ENCODE measurements around the gene RBMS1. TPM values are rescaled to one million over a fixed set of nuclear protein-coding genes. Genes with fewer than 3 reads are reported as not detected.
A peak's percentile ranks its signal among the peaks of the same experiment; 100 is the strongest.

The RBMS1 gene
- total RNA-seq, 3 donors from 2014 or later (not counting 1 experiment from before 2014, with no cell fraction given) = 111 to 167 (median 132) TPM

- 67% methylated on average over 1 of the region's 1 CpG for WGBS (ENCODE audit: insufficient coverage)
- DNase-seq = no peak
- Mint-ChIP-seq H3K36me3 (no peaks in the 10 kb centered on the region), H3K9me3 (no peaks in the 10 kb centered on the region), H3K27ac (no peak overlapping the region), H3K27me3 (ENCODE audit: low read depth in 2 of 2) (no peaks in the 10 kb centered on the region), H3K4me3 (no peak overlapping the region), H3K4me1 (peaks cover 49% of the 10 kb centered on the region in 2 donors)
- H3K4me3 ChIP-seq (ENCODE audit: low read length) = no peak overlapping the region
- no peaks in the 10 kb centered on the region for H3K36me3 ChIP-seq (ENCODE audit: control insufficient read depth, insufficient read depth, low read length)
- peak in 1 of 3 donors; percentile 41 for ATAC-seq
- intact Hi-C loops (cut with micrococcal nuclease) = loop anchor here (10.0 kb wide), 1 partner anchor 45 kb away; no protein-coding TSS in a partner anchor
- no peaks in the 10 kb centered on the region for H3K27me3 ChIP-seq (ENCODE audit: control insufficient read depth, insufficient read depth, low read length)
- H3K27ac ChIP-seq (ENCODE audit: low read length) = no peak overlapping the region
- TF ChIP-seq CTCF (IDR thresholded peaks at IDR 0.05) = no peak
- H3K4me1 ChIP-seq (ENCODE audit: control insufficient read depth, insufficient read depth, low read length) = peaks cover 39% of the 10 kb centered on the region
- no peaks in the 10 kb centered on the region for H3K9me3 ChIP-seq (ENCODE audit: control insufficient read depth, insufficient read depth, low read length)
Measured at GRCh38 chr2:160399880-160400279, 93.7 kb downstream of the RBMS1 start.

- H3K9me3 ChIP-seq (ENCODE audit: control insufficient read depth, insufficient read depth, low read length) = no peaks in the 10 kb centered on the region
- Mint-ChIP-seq H3K27me3 (ENCODE audit: low read depth in 2 of 2) (no peaks in the 10 kb centered on the region), H3K36me3 (no peaks in the 10 kb centered on the region), H3K4me3 (no peak overlapping the region), H3K4me1 (peaks cover 49 to 52% of the 10 kb centered on the region in 2 donors), H3K27ac (no peak overlapping the region), H3K9me3 (no peaks in the 10 kb centered on the region)
- no peaks in the 10 kb centered on the region for H3K36me3 ChIP-seq (ENCODE audit: control insufficient read depth, insufficient read depth, low read length)
- no peak for TF ChIP-seq CTCF (IDR thresholded peaks at IDR 0.05)
- H3K4me1 ChIP-seq (ENCODE audit: control insufficient read depth, insufficient read depth, low read length) = peaks cover 42% of the 10 kb centered on the region
- H3K4me3 ChIP-seq (ENCODE audit: low read length) = no peak overlapping the region
- WGBS (ENCODE audit: insufficient coverage) = 50% methylated on average over 2 of the region's 2 CpGs
- intact Hi-C loops (cut with micrococcal nuclease) = no loop called here
- DNase-seq (no peak), ATAC-seq (no peak)
- no peak overlapping the region for H3K27ac ChIP-seq (ENCODE audit: low read length)
- no peaks in the 10 kb centered on the region for H3K27me3 ChIP-seq (ENCODE audit: control insufficient read depth, insufficient read depth, low read length)
Measured at GRCh38 chr2:160397530-160397865, 96.1 kb downstream of the RBMS1 start.

DNA sequence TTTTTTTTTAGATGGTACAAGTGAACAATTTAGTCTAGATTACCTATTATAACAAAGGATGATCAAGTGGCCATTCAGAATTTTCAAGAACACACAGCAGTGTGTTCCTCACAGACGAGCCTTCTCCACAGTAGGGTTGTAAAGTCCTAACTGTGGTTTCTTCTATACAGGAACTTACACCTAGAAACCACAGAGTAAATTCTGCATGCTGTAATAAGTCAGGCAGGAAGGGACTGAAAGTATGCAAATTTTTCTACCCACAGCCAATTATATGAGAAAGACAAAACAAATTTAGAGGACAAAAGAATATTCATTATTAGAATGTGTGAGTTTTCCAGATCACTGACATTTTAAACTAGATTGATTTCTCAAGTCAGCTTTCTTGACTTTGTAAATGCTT lies 99.5 kb downstream of the RBMS1 start:
- 0% methylated on average over 1 of the region's 1 CpG for WGBS (ENCODE audit: insufficient coverage)
- peaks cover 60% of the 10 kb centered on the region for H3K4me1 ChIP-seq (ENCODE audit: control insufficient read depth, insufficient read depth, low read length)
- Mint-ChIP-seq H3K27ac (no peak overlapping the region), H3K4me3 (peak overlapping the region; percentile 71), H3K9me3 (no peaks in the 10 kb centered on the region), H3K36me3 (no peaks in the 10 kb centered on the region), H3K27me3 (ENCODE audit: low read depth in 2 of 2) (no peaks in the 10 kb centered on the region), H3K4me1 (peaks cover 59 to 64% of the 10 kb centered on the region in 2 donors)
- DNase-seq (peak in 1 of 2 donors; percentile 73), ATAC-seq (peak; percentile 89 to 97 (median 92))
- intact Hi-C loops (cut with micrococcal nuclease) = loop anchor here (1.0 to 2.0 kb wide), 2 partner anchors 12 to 35 kb away; no protein-coding TSS in a partner anchor
- H3K9me3 ChIP-seq (ENCODE audit: control insufficient read depth, insufficient read depth, low read length) = no peaks in the 10 kb centered on the region
- H3K4me3 ChIP-seq (ENCODE audit: low read length) = no peak overlapping the region
- no peaks in the 10 kb centered on the region for H3K27me3 ChIP-seq (ENCODE audit: control insufficient read depth, insufficient read depth, low read length)
- no peaks in the 10 kb centered on the region for H3K36me3 ChIP-seq (ENCODE audit: control insufficient read depth, insufficient read depth, low read length)
- H3K27ac ChIP-seq (ENCODE audit: low read length) = peak overlapping the region; percentile 46
- TF ChIP-seq CTCF (IDR thresholded peaks at IDR 0.05) = no peak

GRCh38 chr2:160392201-160392600 lies 101.4 kb downstream of the RBMS1 start:
- no peaks in the 10 kb centered on the region for H3K9me3 ChIP-seq (ENCODE audit: control insufficient read depth, insufficient read depth, low read length)
- no peaks in the 10 kb centered on the region for H3K36me3 Mint-ChIP-seq
- no peak overlapping the region for H3K27ac ChIP-seq (ENCODE audit: low read length)
- peaks cover 79 to 83% of the 10 kb centered on the region in 2 donors for H3K4me1 Mint-ChIP-seq
- no peak for TF ChIP-seq CTCF (IDR thresholded peaks at IDR 0.05)
- ATAC-seq = no peak
- no peaks in the 10 kb centered on the region for H3K9me3 Mint-ChIP-seq
- peak overlapping the region; percentile 71 for H3K4me3 Mint-ChIP-seq
- no peaks in the 10 kb centered on the region for H3K36me3 ChIP-seq (ENCODE audit: control insufficient read depth, insufficient read depth, low read length)
- intact Hi-C loops (cut with micrococcal nuclease) = no loop called here
- no peaks in the 10 kb centered on the region for H3K27me3 Mint-ChIP-seq (ENCODE audit: low read depth in 2 of 2)
- WGBS (ENCODE audit: insufficient coverage) = 60% methylated on average over 1 of the region's 3 CpGs
- H3K4me1 ChIP-seq (ENCODE audit: control insufficient read depth, insufficient read depth, low read length) = peaks cover 77% of the 10 kb centered on the region
- H3K4me3 ChIP-seq (ENCODE audit: low read length) = no peak overlapping the region
- DNase-seq = no peak
- H3K27ac Mint-ChIP-seq = no peak overlapping the region
- no peaks in the 10 kb centered on the region for H3K27me3 ChIP-seq (ENCODE audit: control insufficient read depth, insufficient read depth, low read length)
